GM12801 (cell line): Measurements from ENCODE around the gene PPFIA3.

Experiments used
- CTCF ChIP-seq: IDR thresholded peaks from one replicate; pipeline ENCODE4 v1.5.1; 2011; ENCODE audit warnings: control low read depth; ENCODE audit not compliant: insufficient read length; ENCODE audit errors: extremely low read depth

Gene PPFIA3

GRCh38 chr19:49113762-49114629 is 5.3 kb upstream of the PPFIA3 start, which contains the start of gene LIN7B:
Gene LIN7B, plus strand, starts transcription at chr19:49114370. Its CDS starts 35 bp downstream, at chr19:49114405.
- TF ChIP-seq CTCF, result no peak

- TF ChIP-seq CTCF, result no peak
These were observed 4.5 kb upstream of the PPFIA3 start for GRCh38 chr19:49114630-49115363.

- no peak for TF ChIP-seq CTCF
These were observed 2.8 kb upstream of the PPFIA3 start for GRCh38 chr19:49116544-49116943.

- TF ChIP-seq CTCF, result no peak
These were observed 1.4 kb upstream of the PPFIA3 start for GRCh38 chr19:49117677-49118564.

GRCh38 chr19:49118565-49119410 is 556 bp upstream of the PPFIA3 start, which contains the start of gene C19orf73:
Gene C19orf73, minus strand, starts transcription at chr19:49119143. Its CDS starts 121 bp downstream, at chr19:49119022.
- TF ChIP-seq CTCF, result no peak

- TF ChIP-seq CTCF, result no peak
These were observed 960 bp downstream of the PPFIA3 start for GRCh38 chr19:49120325-49120683.
